SK-N-MC (cell line): Measurements from ENCODE around the gene U2AF2.

ENCODE experiments used
- DNase-seq: peaks from one replicate; pipeline ENCODE4 v3.0.0-alpha.2; 2011; ENCODE audit warnings: low read depth, low spot score
- H3K27ac ChIP-seq: fragments of 200-600 bp; sonication (generic); 2 replicates; pipeline ENCODE4 v1.5.1; 2016; ENCODE audit warnings: mixed run types
- H3K36me3 ChIP-seq: fragments of 200-600 bp; sonication (generic); 2 replicates; pipeline ENCODE4 v1.6.1; 2017; ENCODE audit warnings: antibody characterized with exemption, low read length, mixed read lengths; ENCODE audit not compliant: insufficient read depth
- H3K4me3 ChIP-seq: fragments of 200-600 bp; sonication (generic); 2 replicates; pipeline ENCODE4 v1.5.1; 2016
- H3K9ac ChIP-seq: fragments of 200-600 bp; sonication (generic); 2 replicates; pipeline ENCODE4 v1.8.0; 2017; ENCODE audit warnings: mixed run types, mixed read lengths; ENCODE audit not compliant: insufficient read length
- H3K9me3 ChIP-seq: fragments of 200-600 bp; sonication (generic); 2 replicates; pipeline ENCODE4 v1.6.1; 2017; ENCODE audit warnings: low read depth, mild to moderate bottlenecking, antibody characterized with exemption, low read length, moderate library complexity, mixed read lengths
- EZH2 ChIP-seq: fragments of 200-600 bp; sonication (generic); IDR thresholded peaks from one replicate; pipeline ENCODE4 v1.6.1; 2017; ENCODE audit warnings: antibody characterized with exemption
- FOXP2 ChIP-seq: optimal IDR thresholded peaks from 2 replicates; pipeline ENCODE3; 2011; ENCODE audit warnings: mild to moderate bottlenecking, moderate library complexity; ENCODE audit not compliant: insufficient read depth; ENCODE audit errors: extremely low read length, control extremely low read depth
- POLR2AphosphoS5 ChIP-seq: IDR thresholded peaks from 2 replicates; pipeline ENCODE4 v1.6.1; 2012; ENCODE audit warnings: mild to moderate bottlenecking, low read depth, low read length, borderline replicate concordance

Gene U2AF2

GRCh38 chr19:55695511-55696290 is 40.9 kb downstream of the U2AF2 start:
- peaks cover 19% of the 10 kb centered on the region; the same call in 1 of the 2 replicates for H3K36me3 ChIP-seq
- H3K9ac ChIP-seq = no peak overlapping the region
- no peak overlapping the region for H3K27ac ChIP-seq
- H3K4me3 ChIP-seq = no peak overlapping the region
- no peaks in the 10 kb centered on the region for H3K9me3 ChIP-seq
- no peak for DNase-seq
- no peak for TF ChIP-seq FOXP2
- TF ChIP-seq POLR2AphosphoS5 = no peak
- no peak for TF ChIP-seq EZH2

- DNase-seq = no peak
- H3K36me3 ChIP-seq = peaks cover 19% of the 10 kb centered on the region; the same call in 1 of the 2 replicates
- no peaks in the 10 kb centered on the region for H3K9me3 ChIP-seq
Observed at GRCh38 chr19:55696301-55697068, 41.6 kb downstream of the U2AF2 start.

DNA sequence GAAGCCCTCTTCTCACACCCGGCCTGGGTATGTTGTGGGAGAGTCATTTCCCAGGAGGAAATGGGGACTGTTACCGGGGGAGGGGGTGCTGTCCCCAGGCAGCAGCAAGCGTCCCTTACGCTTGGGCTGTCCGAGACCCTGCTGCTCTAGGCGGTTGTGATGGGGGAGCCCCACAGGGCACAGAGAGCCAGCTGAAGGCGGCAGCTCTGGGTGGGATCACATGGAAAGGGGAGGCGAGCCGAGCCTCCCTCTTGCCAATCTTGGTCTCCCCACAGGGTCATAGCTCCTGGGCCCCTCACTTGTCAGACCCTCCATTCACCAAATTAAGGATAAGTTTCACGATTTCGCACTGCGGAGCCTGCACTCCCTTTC is 42.2 kb downstream of the U2AF2 start:
- Histone ChIP-seq H3K9ac (no peak overlapping the region), H3K27ac (no peak overlapping the region), H3K36me3 (peaks cover 19% of the 10 kb centered on the region; the same call in 1 of the 2 replicates), H3K4me3 (no peak overlapping the region), H3K9me3 (no peaks in the 10 kb centered on the region)
- no peak for DNase-seq
- no peak for TF ChIP-seq FOXP2
- no peak for TF ChIP-seq POLR2AphosphoS5
- TF ChIP-seq EZH2 = no peak

More at GRCh38 chr19:55696301-55697068, 41.6 kb downstream of the U2AF2 start:
- no peak overlapping the region for H3K27ac ChIP-seq
- H3K9ac ChIP-seq = no peak overlapping the region
- H3K4me3 ChIP-seq = no peak overlapping the region
- no peak for TF ChIP-seq EZH2

GRCh38 chr19:55697698-55698097 is 42.9 kb downstream of the U2AF2 start:
- no peak for DNase-seq
- Histone ChIP-seq H3K36me3 (peaks cover 19% of the 10 kb centered on the region; the same call in 1 of the 2 replicates), H3K9ac (no peak overlapping the region), H3K27ac (no peak overlapping the region), H3K4me3 (no peak overlapping the region), H3K9me3 (no peaks in the 10 kb centered on the region)
- TF ChIP-seq POLR2AphosphoS5 (no peak), FOXP2 (no peak), EZH2 (no peak)

- H3K9me3 ChIP-seq = no peaks in the 10 kb centered on the region
- no peak overlapping the region for H3K9ac ChIP-seq
- no peak overlapping the region for H3K27ac ChIP-seq
- DNase-seq = no peak
- TF ChIP-seq POLR2AphosphoS5 = no peak
- no peak for TF ChIP-seq FOXP2
- no peak for TF ChIP-seq EZH2
- no peak overlapping the region for H3K4me3 ChIP-seq
- H3K36me3 ChIP-seq = peaks cover 15% of the 10 kb centered on the region; the same call in 1 of the 2 replicates
Observed at GRCh38 chr19:55698256-55698655, 43.4 kb downstream of the U2AF2 start.

- H3K36me3 ChIP-seq = peaks cover 9% of the 10 kb centered on the region; the same call in 1 of the 2 replicates
- H3K4me3 ChIP-seq = no peak overlapping the region
- TF ChIP-seq FOXP2 (no peak), EZH2 (no peak), POLR2AphosphoS5 (no peak)
- H3K27ac ChIP-seq = no peak overlapping the region
- H3K9me3 ChIP-seq = no peaks in the 10 kb centered on the region
- H3K9ac ChIP-seq = no peak overlapping the region
- no peak for DNase-seq
Observed at GRCh38 chr19:55699221-55699620, 44.4 kb downstream of the U2AF2 start.

DNA sequence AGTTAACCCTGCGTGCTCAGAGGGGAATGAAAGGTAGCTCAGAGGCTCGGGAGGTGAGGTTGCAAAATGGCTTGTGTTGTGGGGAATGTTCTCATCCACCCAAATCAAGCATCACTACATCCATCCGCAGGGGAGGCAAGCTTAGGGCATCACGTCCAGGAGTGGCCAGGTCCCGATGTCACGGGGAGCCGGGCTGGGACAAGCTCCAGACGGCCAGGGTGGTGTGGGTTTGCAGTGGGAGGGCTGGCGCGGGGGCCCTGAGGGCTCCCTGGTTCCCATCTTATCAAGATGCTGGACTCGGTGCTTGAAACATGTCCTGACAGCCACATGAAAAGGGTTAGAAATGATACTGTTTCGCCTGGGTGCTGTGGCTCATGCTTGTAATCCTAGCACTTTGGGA is 46.0 kb downstream of the U2AF2 start:
- Histone ChIP-seq H3K36me3 (peaks cover 3% of the 10 kb centered on the region; the same call in 1 of the 2 replicates), H3K4me3 (no peak overlapping the region), H3K9me3 (no peaks in the 10 kb centered on the region), H3K27ac (no peak overlapping the region), H3K9ac (no peak overlapping the region)
- DNase-seq = no peak
- no peak for TF ChIP-seq POLR2AphosphoS5
- TF ChIP-seq FOXP2 = no peak
- TF ChIP-seq EZH2 = no peak

DNA sequence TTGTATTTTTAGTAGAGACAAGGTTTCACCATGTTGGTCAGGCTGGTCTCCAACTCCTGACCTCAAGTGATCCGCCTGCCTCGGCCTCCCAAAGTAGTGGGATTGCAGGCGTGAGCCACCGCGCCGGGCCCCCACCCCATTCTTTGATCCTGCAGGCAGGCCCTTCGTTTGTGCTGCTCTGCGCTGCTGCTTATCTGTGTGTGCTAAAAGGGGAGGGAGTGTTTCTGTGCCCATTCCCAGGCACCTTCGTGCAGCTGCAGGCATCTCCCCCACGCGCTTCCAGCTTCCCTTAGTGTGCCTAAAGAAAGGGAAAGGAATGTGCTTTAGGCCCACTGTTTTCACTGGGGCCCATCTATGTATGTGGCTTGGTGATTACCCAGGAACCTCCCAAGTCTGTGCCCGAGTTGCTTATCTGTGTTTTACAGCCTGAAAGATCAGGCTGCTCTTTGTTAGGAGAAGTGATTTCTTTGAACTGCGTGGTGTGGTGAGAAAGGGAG is 47.3 kb downstream of the U2AF2 start:
- Histone ChIP-seq H3K4me3 (no peak overlapping the region), H3K9ac (no peak overlapping the region), H3K9me3 (no peaks in the 10 kb centered on the region), H3K27ac (no peak overlapping the region), H3K36me3 (peaks cover 3% of the 10 kb centered on the region; the same call in 1 of the 2 replicates)
- TF ChIP-seq FOXP2 = no peak
- TF ChIP-seq POLR2AphosphoS5 = no peak
- TF ChIP-seq EZH2 = no peak
- no peak for DNase-seq
